SK-N-DZ (cell line): ENCODE data around the gene TPD52L2. TPM values are rescaled to one million over a fixed set of nuclear protein-coding genes. Genes with fewer than 3 reads are reported as not detected.
A peak's percentile ranks its signal among the peaks of the same experiment; 100 is the strongest.

Experiments used
- DNase-seq: peaks from one replicate; pipeline ENCODE4 v3.0.0-alpha.2; 2015; ENCODE audit warnings: low spot score
- polyA plus RNA-seq, 2 experiments: library from polyadenylated mRNA; depleted of rRNA; stranded (reverse); fragments of >200 nt; gene quantifications; 2 replicates each; pipeline ENCODE4 v1.2.3, GENCODE V29; 2014

The TPD52L2 gene
- polyA plus RNA-seq (2014; cell fraction: cytosol; rRNA removed): 182 and 220 TPM in 2 replicates
- polyA plus RNA-seq (2014; cell fraction: nucleus; rRNA removed): 224 and 314 TPM in 2 replicates

DNA sequence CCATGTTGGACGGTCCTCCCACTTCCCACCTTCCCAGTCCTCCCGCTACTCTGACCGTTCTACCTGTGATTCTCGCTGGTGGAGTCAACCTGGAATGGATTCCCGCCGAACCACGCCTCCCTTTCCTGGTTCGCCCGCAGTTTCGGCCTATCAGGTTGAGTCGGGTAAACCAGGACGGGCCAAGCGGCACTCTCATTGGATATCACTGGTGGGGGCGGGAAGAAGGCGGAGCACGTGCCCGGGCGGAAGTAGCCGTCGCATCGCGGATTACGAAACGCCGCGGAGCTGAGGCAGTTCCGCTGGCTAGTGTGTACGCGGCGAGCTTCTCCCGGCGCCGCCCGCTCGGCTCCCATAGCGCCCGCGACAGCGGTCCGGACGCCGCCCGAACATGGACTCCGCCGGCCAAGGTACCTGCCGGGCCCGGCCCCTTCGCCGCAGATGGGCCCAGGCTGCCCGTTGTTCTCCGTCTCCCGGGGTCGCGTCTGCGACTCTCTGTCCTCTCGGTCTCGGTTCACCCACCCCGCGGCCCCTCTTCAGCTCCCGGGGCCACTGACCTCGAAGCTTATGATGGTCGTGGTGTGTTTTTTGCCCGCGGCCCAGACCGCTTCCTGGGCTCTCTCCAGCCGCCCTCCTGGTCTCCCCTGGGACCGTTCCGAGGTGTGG, at the start of gene TPD52L2:
Gene TPD52L2 (plus strand): TSS at position 293 of the 663 bp plus-strand sequence. CDS start 96 bp downstream, at position 389.
- peak; percentile 100 for DNase-seq

DNA sequence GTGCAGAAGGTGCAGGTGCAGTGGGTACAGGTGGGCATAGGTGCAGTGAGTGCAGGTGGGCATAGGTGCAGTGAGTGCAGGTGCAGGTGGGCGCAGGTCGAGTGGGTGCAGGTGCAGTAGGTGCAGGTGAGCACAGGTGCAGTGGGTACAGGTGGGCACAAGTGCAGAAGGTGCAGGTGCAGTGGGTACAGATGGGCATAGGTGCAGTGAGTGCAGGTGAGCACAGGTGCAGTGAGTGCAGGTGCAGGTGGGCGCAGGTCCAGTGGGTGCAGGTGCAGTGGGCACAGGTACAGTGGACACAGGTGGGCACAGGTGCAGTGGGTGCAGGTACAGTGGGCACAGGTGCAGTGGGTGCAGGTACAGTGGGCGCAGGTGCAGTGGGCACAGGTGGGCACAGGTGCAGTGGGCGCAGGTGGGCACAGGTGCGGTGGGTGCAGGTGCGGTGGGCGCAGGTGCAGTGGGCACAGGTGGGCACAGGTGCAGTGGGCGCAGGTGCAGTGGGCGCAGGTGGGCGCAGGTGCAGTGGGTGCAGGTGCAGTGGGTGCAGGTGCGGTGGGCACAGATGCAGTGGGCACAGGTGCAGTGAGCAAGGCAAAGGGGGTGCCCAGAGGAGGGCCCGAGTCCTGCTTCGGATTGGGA, 49.3 kb upstream of the TPD52L2 start:
- no peak for DNase-seq

DNA sequence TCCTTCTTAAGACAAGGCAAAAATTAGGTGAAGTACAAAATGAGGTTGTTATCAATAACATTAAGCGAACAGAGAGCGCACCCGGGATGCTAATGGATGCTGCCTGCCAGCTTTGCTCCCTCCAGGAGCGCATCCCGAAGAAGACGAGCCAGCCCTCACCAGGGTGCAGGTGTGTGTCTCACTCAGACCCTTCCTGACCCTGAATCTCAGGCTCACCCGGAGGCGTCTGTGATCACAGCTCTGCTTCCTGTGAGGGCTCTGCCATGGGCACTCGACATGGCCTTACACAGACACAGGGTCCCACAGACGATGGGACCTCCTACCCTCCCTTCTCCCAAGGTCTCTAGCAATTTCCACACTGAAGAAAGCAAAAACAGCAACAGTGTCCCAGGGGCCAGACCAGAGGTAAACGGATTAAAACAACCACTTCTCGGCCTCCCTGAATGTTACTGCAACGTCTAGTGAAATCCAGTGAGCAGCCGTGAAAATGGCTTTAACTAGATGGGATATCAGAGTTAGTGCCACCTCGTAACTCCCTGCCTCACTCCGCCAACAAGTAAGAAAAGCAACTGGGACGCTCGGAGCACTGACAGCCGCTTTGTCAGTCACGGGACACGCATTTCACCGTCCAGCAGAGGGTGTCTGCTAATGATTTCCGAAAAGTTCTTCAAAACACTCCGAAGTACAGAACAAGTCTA, 45.7 kb upstream of the TPD52L2 start:
- no peak for DNase-seq

DNA sequence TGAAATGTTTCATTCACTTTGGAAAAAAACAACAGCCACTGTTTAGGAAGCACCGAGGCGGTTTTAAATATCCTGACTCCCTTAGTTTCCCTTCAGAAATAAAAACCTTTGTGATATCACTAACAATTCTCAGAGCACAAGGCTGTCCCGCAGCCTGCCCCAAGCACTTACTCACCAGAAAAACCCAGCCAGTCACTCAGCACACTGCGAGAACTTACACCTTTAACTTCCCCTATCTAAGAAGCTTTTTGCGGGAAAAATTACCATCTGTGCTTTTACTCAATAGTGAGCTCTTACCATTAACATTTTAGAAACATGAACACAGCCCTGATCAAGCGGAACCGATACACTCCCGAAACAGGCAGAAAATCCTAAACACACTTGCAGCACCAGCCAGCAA, 43.3 kb upstream of the TPD52L2 start:
- DNase-seq: no peak

DNA sequence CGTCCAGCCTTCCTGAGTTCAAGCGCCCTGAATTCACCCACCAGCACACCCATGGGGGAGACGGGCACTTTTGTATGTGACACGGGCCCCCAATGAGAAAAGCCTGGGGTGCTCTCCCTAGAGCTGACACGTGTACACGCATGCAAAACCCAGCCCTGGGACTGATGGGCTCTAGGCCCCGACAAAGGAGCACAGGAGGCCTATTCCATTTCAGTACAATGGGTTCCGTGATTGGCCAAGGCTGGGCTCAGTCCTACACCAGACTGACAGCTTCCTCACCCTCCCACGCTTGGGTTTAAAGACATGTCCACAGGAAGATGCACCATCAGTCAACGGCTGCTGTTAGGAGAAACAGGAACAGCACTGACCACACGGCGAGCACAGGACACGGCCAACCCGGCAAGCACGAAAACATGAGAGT, 42.8 kb upstream of the TPD52L2 start:
- no peak for DNase-seq

DNA sequence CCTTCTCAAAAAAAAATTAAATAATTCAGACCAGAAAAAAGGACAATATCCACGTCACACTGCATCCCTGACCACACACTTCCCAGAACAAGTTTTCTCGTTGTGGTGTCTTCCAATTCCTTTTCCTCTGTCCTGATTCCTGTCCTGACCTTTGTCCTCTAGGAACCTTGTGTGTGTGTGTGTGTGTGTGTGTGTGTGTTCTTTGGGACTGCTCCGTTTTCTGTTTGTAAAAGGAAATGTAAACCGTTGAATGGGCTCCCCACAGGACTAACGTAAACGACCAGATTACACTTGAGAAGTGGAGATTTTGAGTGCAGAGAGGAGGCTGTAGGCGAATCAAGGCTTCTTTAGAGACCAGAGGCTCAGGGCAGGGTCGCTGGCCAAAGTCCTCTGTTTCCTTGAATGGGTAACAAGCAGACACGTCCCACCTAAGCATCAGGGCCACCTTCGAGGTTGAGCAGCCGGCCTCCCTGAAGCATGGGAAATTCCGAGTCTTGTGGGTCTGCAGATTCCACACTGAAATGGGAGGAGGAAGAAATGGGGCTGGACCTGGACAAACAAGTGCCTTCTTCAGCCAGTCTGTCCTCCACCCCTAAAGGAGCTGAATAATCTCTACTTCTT, 41.3 kb upstream of the TPD52L2 start:
- no peak for DNase-seq

DNA sequence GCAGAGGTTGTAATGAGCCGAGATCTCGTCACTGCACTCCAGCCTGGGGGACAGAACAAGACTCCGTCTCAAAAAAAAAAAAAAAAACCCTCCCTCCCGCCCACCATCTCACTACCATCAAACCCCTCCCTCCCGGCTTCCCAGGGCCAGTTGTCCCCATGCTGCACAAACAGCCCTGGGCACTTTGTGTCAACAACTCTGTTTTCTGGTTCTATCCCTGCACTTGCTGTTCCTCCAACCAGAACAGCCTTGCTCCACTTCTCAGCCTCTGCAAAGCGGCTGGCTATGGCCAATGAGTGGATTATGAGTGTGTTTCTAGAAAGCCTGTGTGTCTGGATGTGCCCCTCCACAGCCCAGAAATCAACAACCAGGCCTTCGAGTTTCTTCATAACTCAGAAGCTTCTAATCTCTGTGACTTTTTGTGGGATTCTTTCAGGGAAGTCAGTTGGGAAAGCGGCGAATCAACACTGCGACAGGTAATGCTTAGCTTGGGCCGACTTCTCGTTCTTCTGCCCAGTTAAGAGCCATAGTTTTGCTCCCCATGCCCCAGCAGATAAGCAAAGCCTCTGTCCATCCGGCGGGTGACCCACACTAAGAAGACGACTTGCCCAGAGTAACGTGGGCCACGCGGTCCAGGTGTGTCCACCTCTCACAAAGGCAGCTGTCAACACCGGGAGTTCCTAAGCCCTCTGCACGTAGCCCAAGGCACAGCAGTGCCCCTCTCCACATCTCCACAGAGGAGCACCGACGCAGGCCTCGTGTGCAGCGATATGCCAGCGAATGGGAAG, 39.5 kb upstream of the TPD52L2 start:
- DNase-seq: no peak

DNA sequence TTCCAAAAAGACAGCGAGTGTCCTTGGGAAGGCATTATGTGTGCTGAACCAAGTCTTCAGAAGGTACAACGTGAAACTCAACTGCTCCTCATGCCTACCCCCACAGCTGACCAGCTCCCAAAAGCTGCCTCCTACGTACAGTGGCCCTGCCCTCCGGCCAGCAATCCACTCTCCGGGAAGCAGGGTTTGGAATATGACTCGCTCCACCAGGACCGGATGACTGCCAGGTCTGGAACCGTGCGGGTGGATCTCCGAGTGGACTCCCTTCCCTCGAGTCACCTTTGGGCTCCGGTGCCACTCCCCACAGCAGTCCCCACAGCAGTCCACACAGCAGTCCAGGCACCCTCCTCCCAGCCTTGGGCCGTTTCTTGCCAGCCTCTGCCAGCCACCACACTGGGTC, 38.3 kb upstream of the TPD52L2 start:
- DNase-seq: no peak

DNA sequence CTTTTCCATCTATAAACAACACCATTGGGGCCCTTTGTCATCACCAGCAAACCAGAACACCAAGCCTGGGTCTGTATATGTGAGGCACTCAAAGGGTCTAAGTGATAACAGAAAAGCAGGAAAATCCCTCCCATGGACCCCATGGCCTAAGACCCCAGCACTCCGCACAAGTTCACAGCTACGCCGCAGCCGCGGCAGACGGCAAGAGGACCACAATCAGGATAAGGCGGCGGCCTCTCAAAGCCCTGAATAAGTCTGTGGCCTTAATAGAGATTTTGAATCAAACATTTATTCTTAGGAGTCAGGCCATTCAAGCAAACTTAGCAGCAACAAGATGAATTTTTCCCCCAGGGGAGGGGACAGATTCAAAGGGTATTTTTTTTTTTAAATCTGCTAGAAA, 36.9 kb upstream of the TPD52L2 start:
- DNase-seq: no peak

DNA sequence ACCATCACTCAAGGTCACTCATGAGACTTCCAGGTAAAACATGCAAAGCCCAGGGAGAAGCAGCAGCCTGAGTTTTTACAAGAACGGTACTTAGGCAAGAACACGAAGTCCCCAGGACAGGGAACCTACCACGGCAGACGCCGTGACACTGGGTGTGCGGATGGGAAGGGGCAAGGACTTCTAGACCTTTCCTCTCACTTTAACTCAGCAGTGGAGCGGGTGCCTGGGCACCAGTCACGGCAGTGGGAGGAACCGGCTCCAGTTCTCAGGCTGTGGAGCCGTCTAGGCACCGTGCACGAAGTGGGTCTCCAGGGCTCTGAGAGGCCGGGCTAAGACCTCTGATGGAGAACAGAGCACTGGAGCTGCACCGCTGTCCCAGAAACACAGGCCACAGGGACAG, 36.5 kb upstream of the TPD52L2 start:
- no peak for DNase-seq

DNA sequence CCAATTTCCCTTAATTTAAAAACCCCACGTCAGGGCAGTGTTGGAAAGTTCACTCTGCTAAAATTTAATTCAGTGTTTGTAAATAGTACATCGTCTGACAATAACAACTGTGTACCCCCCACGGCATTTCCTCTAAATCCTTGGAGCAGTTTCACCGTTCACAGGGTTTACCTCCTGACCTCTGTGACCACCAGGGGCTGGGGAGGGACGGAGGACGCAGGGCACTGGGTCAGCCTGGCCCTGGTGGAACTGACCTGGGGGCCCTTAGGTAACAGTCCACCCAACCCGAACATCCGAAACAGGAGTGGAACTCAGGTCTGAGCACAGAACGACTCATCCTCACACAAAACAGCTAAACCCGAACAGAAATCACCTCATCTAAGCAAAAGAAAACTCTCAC, 36.1 kb upstream of the TPD52L2 start:
- no peak for DNase-seq

DNA sequence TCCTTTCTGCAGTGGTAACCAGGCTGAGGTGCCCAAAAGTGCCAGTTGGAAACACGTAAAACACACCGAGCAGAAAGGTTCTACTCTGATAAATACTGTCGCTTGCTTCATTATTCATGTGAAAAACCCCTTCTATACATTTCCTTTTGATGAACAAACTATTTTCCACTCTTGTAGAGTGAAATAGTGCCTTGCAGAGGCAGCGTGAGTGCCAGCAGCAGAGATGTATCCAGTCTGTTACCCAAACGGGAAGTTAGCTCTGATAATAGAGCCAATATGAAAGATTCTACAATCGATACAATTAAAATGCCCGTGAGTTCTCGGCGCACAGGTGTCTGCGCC, 35.5 kb upstream of the TPD52L2 start:
- DNase-seq: no peak

DNA sequence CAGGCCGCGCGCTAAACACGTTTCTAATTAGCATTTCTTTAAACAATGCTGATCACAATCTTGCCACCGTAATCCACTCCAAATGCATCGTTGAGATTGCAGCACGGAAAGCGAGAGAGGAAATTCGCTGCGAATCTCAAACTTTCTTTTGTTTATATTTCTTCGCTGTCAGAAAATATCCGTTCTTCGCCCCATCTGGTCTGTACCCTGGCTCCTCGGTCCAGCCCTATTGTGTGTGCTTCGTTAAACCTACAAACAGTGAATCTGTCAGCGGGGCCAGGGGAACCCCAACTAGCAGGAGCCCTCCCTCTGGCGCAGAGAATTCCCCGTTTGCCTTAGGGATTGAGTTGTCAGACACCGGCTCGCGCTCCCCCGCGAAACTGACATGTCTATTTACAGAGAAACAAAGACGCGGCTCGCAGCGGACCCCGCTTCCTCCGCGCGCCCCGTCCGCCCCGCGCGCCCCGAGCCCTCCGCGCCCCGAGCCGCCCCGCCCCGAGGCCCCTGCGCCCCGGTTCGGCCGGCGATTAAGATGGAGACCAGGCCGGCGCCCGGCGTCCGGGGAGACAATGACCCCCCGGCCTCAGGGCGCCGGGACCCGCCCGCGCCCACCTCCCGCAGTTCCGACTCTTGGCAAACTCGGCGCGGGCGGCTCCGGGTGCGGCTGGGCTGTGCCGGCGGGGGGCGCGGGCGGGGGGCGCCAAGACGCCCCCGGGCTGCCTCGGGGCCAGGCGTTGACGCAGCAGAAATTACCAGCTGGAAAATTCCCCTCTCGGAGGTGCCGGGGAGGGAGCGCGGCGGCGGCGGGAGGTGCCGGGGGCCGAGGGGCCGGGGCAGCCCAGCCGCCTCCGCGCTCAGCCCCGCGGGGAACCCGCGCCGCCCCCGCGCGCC, 34.9 kb upstream of the TPD52L2 start:
- DNase-seq: no peak

DNA sequence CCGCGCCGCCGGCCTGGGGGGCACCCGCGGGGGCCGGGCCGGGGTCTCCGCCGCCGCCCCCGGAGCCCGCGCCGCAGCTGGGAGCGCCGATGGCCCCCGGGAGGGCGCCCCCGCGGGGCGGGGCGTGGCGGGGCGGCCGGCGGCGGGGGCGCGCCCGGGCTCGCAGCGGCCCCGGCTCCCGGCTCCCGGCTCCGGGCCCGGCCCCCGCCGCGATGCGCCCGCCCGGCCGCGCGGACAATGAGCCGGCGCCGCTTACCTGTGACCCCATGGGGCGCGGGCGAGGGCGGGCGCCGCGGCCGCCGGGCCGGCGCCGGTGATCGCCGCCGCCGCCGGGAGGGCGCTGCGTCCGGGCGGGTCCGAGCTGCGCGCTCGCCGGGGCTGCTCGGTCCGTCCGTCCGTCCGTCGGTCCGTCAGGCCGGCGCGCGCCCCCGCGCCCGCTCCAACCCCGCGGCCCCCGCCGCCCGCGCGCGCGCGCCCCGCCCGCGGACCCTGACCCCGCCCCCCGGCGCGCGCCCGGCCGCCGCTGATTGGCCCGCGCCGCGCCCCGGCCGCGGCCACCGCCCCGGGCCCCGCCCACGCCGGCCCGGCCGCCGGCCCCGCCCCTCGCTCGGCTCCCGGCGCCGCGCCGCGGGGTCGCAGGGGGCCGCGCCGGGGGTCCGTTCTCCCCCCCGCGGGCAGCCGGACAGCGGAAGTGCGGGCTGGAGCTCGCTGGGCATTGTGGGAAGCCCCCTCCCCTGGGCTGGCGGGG, 34.1 kb upstream of the TPD52L2 start, which contains the start of gene ZBTB46:
Gene ZBTB46 (minus strand): TSS at position 424 of the 748 bp plus-strand sequence. CDS start 40,507 bp downstream, outside the sequence.
- DNase-seq: no peak

DNA sequence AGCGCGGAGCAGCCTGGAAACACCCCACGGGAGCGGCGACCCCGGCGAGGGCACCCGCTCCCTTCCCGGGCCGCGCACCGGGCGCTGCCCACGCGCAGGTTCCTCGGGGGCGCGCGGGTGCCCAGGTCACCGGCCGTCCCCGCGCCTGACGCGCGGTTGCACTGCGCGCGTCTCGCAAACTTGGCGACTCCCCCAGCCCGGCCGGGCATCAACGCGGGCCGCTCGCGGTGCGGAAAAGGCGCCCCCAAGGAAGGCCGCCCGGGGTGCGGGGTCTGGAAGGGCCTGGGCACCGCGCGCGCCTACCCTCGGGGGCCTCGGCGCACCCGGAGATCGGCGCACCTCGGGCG, 33.5 kb upstream of the TPD52L2 start:
- no peak for DNase-seq

DNA sequence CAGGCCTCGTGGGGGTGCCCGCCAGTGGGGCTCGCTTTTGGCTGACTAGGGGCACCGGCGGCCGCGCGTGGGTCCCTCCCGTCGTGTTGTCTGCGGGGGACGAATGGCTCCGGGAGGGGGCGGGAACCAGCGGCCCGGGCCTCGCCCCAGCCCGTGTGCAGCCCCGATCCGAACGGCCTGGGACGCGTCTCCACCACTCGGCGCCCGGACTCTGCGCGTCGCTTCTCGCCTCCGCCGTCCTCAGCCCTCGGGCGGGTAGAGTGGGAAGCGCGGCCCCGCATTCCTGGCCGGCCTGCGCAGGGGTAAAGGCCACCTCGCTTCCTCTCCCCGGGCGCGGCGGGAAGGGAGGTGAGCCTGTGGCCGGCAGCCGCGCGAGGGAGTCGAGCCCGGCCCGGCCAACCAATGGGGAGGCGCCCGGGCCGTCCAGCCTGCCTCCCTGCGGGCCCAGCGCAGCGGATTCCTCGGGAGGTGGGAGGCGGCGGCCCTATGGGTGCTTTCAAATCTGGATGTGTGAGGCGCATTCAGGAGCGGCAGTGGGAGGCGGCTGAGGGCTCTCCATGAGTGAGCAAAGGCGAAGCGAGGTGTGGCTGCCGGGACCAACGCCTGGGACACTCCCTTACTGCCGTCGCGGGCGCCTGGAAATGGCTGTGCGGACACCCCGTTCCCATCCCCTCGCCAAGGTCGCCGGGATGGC, 32.9 kb upstream of the TPD52L2 start:
- DNase-seq: no peak

DNA sequence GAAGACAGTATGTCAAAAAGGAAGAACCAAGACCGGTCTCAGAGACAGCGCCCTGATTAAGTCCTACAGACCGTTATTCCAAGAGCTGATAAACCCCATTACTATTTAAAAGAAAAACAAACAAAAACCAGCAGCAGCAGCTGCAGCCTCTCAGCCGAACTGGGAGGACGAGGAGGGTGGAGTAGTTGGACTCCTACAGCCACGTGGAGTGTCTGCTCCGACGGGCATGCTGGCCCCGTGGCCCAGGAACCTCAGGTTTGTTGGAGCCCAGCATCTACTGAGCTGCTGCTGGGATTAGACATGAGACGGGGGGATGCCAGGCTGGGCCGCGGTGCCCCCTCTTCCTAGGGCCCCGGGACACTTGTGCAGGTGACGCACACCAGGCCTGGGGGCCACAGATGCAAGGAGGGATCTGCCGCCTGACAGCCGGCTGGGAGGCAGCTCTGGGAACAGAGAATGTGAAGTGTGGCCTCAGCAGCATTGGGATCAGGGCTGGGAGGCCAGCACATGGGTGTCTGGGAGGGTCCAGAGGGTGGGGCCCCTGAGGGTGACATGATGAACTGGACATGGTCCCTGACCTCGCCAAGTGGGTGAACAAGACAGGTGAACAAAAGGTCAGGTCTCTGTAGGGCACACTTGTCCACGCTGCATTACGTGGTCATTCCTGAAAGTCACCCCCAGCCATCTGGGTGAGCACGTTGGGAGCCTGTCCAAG, 31.1 kb upstream of the TPD52L2 start:
- DNase-seq: no peak

DNA sequence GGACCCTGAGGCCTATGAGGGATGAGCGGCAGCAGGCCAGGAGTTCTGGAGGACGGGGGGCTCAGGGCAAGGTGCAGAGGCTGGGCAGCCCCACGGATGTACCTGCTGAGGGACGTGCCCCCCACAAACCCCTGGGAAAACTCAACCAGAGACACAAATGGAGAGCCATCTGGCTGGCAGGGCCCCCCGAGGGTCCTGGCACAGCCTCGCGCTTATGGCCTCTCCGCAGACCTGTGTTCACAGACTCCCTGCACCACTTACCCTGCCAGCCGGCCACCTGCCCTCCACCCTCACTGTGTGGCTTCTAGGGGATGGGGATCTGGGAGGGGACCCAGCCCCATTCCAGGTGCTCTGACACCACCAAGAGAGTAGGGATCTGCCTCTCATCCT, 30.6 kb upstream of the TPD52L2 start:
- DNase-seq: no peak
